DND-41 (cell line): ENCODE measurements around the gene PLEKHA6.

Source experiments
- EZH2 ChIP-seq: IDR thresholded peaks from 3 replicates; pipeline ENCODE4 v1.6.1; 2012; ENCODE audit warnings: borderline replicate concordance, low read depth, mild to moderate bottlenecking, moderate library complexity, low read length, inconsistent platforms; ENCODE audit not compliant: severe bottlenecking
- TF ChIP-seq, protein P1 (sequence below): IDR thresholded peaks from 2 replicates; pipeline ENCODE4 v1.5.1; 2012; ENCODE audit warnings: borderline replicate concordance, low read length, moderate library complexity, mild to moderate bottlenecking; ENCODE audit not compliant: poor library complexity, severe bottlenecking; ENCODE audit errors: extremely low read depth

DNA sequence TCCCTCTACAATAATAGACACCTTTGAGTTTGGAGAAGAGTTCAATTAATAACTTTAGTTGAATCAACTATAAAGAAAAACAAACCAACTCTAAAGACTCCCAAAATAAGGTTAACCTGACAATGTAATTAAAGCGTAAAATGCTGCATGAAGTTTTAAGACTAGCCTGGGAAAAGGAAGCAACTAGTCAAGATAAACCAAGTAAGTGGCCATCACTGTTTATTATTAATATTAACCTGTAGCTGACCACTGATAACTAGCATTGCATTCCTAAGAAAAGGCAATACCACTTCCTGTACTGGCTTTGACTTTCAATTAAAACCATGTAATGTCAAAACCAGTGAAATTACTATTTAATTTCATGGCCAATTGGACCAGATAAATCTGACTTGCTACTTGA lies 48.9 kb upstream of the PLEKHA6 start:
- TF ChIP-seq, protein P1, sequence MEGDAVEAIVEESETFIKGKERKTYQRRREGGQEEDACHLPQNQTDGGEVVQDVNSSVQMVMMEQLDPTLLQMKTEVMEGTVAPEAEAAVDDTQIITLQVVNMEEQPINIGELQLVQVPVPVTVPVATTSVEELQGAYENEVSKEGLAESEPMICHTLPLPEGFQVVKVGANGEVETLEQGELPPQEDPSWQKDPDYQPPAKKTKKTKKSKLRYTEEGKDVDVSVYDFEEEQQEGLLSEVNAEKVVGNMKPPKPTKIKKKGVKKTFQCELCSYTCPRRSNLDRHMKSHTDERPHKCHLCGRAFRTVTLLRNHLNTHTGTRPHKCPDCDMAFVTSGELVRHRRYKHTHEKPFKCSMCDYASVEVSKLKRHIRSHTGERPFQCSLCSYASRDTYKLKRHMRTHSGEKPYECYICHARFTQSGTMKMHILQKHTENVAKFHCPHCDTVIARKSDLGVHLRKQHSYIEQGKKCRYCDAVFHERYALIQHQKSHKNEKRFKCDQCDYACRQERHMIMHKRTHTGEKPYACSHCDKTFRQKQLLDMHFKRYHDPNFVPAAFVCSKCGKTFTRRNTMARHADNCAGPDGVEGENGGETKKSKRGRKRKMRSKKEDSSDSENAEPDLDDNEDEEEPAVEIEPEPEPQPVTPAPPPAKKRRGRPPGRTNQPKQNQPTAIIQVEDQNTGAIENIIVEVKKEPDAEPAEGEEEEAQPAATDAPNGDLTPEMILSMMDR, result no peak
- TF ChIP-seq EZH2, result no peak
